Aorta (tissue), 5 donors: ENCODE results near the gene GRIK4. TPM values are rescaled to one million over a fixed set of nuclear protein-coding genes. Genes with fewer than 3 reads are reported as not detected.

Experiments used
- ATAC-seq: fragments of 200-7000 bp; cut with Tn5 transposase; one replicate; pipeline ENCODE4 v1.9.1; 2022; ENCODE audit warnings: moderate library complexity; ENCODE audit not compliant: low FRiP score
- DNase-seq, 2 donors: peaks; one replicate each; pipeline ENCODE4 v3.0.0-alpha.2; 2020
- H3K27ac ChIP-seq, 2 donors: one replicate each; pipeline ENCODE4 v1.5.1; 2013; ENCODE audit warnings: low read length in 2 of 2, mild to moderate bottlenecking in 2 of 2, moderate library complexity in 2 of 2, control low read depth in 1 of 2, inconsistent platforms in 1 of 2, low read depth in 1 of 2
- H3K27me3 ChIP-seq, 2 donors: one replicate each; pipeline ENCODE4 v1.6.1; 2013; ENCODE audit warnings: control low read depth in 1 of 2, low read length in 1 of 2, mild to moderate bottlenecking in 1 of 2, moderate library complexity in 1 of 2; ENCODE audit not compliant: insufficient read depth in 2 of 2, control insufficient read depth in 1 of 2
- H3K36me3 ChIP-seq, 2 donors: one replicate each; pipeline ENCODE4 v1.6.1; 2013; ENCODE audit warnings: control low read depth in 1 of 2, low read length in 1 of 2, mild to moderate bottlenecking in 1 of 2; ENCODE audit not compliant: insufficient read depth in 2 of 2, control insufficient read depth in 1 of 2
- H3K4me1 ChIP-seq, 2 donors: one replicate each; pipeline ENCODE4 v1.6.1; 2013; ENCODE audit warnings: low read length in 2 of 2, control low read depth in 1 of 2, mild to moderate bottlenecking in 1 of 2, moderate library complexity in 1 of 2; ENCODE audit not compliant: insufficient read depth in 2 of 2, control insufficient read depth in 1 of 2
- H3K4me3 ChIP-seq, 2 donors: one replicate each; pipeline ENCODE4 v1.5.1; 2013; ENCODE audit warnings: low read length in 2 of 2, control low read depth in 1 of 2, mild to moderate bottlenecking in 1 of 2
- H3K9me3 ChIP-seq: one replicate; pipeline ENCODE4 v1.6.1; 2013; ENCODE audit warnings: mild to moderate bottlenecking, low read length; ENCODE audit not compliant: control insufficient read depth
- whole genome bisulfite sequencing, 2 donors: extraction: QIAGEN DNeasy Blood & Tissue Kit; methylation state at CpG; one replicate each; pipeline ENCODE4 v1.1.7; 2013; 5-methylcytosine and 5-hydroxymethylcytosine counted together
- intact Hi-C, 2 donors: fragments of 100-400 bp; cut with DNase I; formaldehyde crosslinking; loops; one replicate each; pipeline versions ENCODE4 v1.14.2 to v1.15.0; 2022
- polyA plus RNA-seq, 2 donors: library from polyadenylated mRNA; stranded (reverse); fragments of 200-250 nt; gene quantifications; one replicate each; pipeline ENCODE4 v1.2.3, GENCODE V29; 2013
- total RNA-seq, 2 donors: library from RNA; stranded (reverse); fragmentation: NEBNext Ultra II Directional; extraction: Animal tissue kit (Norgen Biotek cat#: 25700); gene quantifications; one replicate each; pipeline ENCODE4 v1.2.1, GENCODE V29; 2021
- donor health status: healthy with polysubstance abuse.
- donor health status: Bipolar disorder and iron deficiency.
- donor health status: DM: no; HTN: no; CAD: no.
- donor health status: DM: no; HTN: no; CAD: no.
- donor health status: DM: yes; HTN: yes; CAD: no.

GRIK4 gene
- total and polyA plus RNA-seq, 4 donors = not detected

GRCh38 chr11:121033635-121034034 is 522.1 kb downstream of the GRIK4 start:
- ATAC-seq = no peak
- H3K9me3 ChIP-seq = no peaks in the 10 kb centered on the region
- H3K4me1 ChIP-seq = no peaks in the 10 kb centered on the region
- intact Hi-C loops = no loop called here
- H3K36me3 ChIP-seq = no peaks in the 10 kb centered on the region
- 94 to 95% methylated on average over 4 of the region's 4 CpGs for WGBS, 2 donors
- no peak for DNase-seq
- no peaks in the 10 kb centered on the region for H3K27me3 ChIP-seq
- H3K4me3 ChIP-seq = no peak overlapping the region
- H3K27ac ChIP-seq = no peak overlapping the region

- ATAC-seq = no peak
- H3K36me3 ChIP-seq = no peaks in the 10 kb centered on the region
- 69 to 74% methylated on average over 4 of the region's 4 CpGs for WGBS, 2 donors
Observed at GRCh38 chr11:121035169-121035755, 523.7 kb downstream of the GRIK4 start.

GRCh38 chr11:121035780-121036179 is 524.2 kb downstream of the GRIK4 start:
- no peaks in the 10 kb centered on the region for H3K27me3 ChIP-seq
- intact Hi-C loops = no loop called here
- DNase-seq (no peak), ATAC-seq (no peak)
- H3K9me3 ChIP-seq = no peaks in the 10 kb centered on the region
- WGBS, 2 donors = 82 to 87% methylated on average over 3 of the region's 3 CpGs
- H3K4me3 ChIP-seq = no peak overlapping the region
- H3K36me3 ChIP-seq = no peaks in the 10 kb centered on the region
- no peak overlapping the region for H3K27ac ChIP-seq
- H3K4me1 ChIP-seq = no peaks in the 10 kb centered on the region

More at GRCh38 chr11:121035169-121035755, 523.7 kb downstream of the GRIK4 start:
- Histone ChIP-seq H3K4me3 (no peak overlapping the region), H3K9me3 (no peaks in the 10 kb centered on the region), H3K27me3 (no peaks in the 10 kb centered on the region), H3K27ac (no peak overlapping the region), H3K4me1 (no peaks in the 10 kb centered on the region)
- intact Hi-C loops = no loop called here
- no peak for DNase-seq

GRCh38 chr11:121037016-121037415 is 525.5 kb downstream of the GRIK4 start:
- H3K4me1 ChIP-seq = no peaks in the 10 kb centered on the region
- no peaks in the 10 kb centered on the region for H3K27me3 ChIP-seq
- ATAC-seq (no peak), DNase-seq (no peak)
- 68 to 70% methylated on average over 1 of the region's 1 CpG for WGBS, 2 donors
- intact Hi-C loops = no loop called here
- no peaks in the 10 kb centered on the region for H3K36me3 ChIP-seq
- no peaks in the 10 kb centered on the region for H3K9me3 ChIP-seq
- no peak overlapping the region for H3K4me3 ChIP-seq
- H3K27ac ChIP-seq = no peak overlapping the region

Other genes with a start within 250 kb of the GRIK4 start
- 10 to 100 TPM in 1 of 2 donors, 1 to 10 TPM in 1; 7.9 to 10.5 TPM for gene TLCD5, start 186.4 kb upstream of the GRIK4 start, total RNA-seq
- 1 to 10 TPM; 2.3 to 6.1 TPM for gene TLCD5, start 186.4 kb upstream of the GRIK4 start, polyA plus RNA-seq
- 100 to 1,000 TPM; 126 to 143 TPM for gene ARHGEF12, start 175.3 kb upstream of the GRIK4 start, total RNA-seq
- 10 to 100 TPM; 21.7 to 25.8 TPM for gene ARHGEF12, start 175.3 kb upstream of the GRIK4 start, polyA plus RNA-seq